Measurements from ENCODE around the gene STX16.

The STX16 gene

DNA sequence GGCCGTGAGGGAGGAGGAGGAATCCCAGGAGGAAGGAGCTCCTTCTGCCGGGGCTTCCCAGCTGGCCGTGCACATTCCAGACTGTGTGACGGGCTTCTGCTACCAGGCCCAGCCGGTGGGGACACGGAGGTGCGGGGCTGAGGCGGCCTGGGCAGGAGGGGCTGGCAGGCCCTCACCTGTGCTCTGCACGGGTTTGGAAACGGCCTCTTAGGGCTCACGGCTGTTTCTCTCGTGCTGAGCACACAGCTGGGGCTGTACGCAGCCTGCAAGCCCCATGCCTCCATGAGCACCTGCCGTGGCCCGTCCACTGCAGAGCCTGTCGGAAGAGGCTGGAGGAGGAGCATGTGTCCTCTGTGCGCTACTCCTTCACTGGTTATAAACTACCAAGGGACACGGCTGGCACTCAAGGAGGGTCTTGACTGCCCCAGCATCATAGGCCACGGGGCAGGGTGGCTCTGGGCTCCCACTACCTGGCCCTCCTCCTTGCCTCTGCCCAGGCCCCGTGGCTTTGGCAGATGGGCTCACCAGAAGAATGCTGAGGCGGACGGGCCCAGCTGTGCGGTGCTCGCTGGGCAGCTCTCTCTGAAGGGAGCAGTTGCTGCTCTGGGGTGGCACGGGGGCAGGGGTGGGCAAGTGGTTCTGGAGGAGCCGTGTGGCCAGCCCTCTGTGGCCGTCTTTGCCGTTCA, 57.3 kb downstream of the STX16 start:
- TF ChIP-seq, protein P1, sequence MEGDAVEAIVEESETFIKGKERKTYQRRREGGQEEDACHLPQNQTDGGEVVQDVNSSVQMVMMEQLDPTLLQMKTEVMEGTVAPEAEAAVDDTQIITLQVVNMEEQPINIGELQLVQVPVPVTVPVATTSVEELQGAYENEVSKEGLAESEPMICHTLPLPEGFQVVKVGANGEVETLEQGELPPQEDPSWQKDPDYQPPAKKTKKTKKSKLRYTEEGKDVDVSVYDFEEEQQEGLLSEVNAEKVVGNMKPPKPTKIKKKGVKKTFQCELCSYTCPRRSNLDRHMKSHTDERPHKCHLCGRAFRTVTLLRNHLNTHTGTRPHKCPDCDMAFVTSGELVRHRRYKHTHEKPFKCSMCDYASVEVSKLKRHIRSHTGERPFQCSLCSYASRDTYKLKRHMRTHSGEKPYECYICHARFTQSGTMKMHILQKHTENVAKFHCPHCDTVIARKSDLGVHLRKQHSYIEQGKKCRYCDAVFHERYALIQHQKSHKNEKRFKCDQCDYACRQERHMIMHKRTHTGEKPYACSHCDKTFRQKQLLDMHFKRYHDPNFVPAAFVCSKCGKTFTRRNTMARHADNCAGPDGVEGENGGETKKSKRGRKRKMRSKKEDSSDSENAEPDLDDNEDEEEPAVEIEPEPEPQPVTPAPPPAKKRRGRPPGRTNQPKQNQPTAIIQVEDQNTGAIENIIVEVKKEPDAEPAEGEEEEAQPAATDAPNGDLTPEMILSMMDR (IDR thresholded peaks at IDR 0.05; ENCODE audit: insufficient read depth, low read depth, low read length, missing control alignments): no peak
- no peak overlapping the region for H3K4me3 ChIP-seq (ENCODE audit: low read length)
- DNase-seq (ENCODE audit: low read depth): no peak

DNA sequence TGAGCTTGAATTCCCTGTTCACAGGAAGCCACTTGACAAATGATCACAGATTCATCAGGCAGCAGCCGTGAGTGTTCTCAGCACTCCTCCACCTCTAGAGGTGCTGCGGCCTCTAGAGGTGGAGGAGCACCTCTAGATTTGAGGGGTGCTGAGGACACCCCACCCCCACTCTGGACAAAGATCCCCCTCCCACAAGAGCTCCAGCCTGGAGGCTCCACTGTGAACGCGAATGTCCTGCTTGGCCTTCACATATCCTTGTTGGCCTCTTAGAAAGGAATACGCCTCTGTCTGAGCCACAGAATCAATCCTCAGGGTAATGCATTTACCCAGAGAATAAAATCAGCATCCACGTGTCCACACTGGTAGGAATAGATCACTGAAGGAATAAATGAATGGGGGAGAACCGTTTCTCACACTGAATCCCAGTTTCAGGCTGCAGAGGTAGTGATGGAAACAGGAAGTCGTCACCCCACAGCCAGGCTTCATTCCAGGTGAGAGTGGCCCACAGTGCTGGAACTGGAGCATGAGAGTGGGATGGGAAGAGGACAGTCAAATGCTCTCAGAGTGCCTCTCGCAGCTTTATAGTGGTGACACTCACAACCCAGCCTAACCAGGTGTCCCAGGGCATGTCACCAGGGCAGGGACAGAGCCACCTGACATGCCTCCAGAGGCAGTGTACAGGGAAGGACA, 58.1 kb downstream of the STX16 start:
- no peak overlapping the region for H3K4me3 ChIP-seq (ENCODE audit: low read length)
- no peak for DNase-seq (ENCODE audit: low read depth)
- TF ChIP-seq, protein P1 (IDR thresholded peaks at IDR 0.05; ENCODE audit: insufficient read depth, low read depth, low read length, missing control alignments): no peak

DNA sequence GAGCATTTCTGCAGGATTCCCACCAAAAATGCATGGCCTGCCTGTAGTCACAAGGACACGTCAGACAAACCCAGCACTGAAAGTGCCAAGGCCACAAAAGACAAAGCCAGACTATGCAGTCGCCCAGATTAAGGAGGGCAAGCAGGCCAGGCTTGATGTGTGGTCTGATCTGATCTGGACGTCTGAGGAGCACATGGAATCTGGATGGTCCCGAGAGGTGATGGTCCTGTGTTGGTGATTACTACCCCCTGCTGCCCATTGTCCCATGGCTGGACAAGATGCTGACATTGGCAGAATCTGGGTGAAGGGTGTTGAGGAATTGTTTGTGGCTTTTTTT, 58.6 kb downstream of the STX16 start:
- DNase-seq (ENCODE audit: low read depth): no peak
- TF ChIP-seq, protein P1 (IDR thresholded peaks at IDR 0.05; ENCODE audit: insufficient read depth, low read depth, low read length, missing control alignments): no peak
- no peak overlapping the region for H3K4me3 ChIP-seq (ENCODE audit: low read length)

DNA sequence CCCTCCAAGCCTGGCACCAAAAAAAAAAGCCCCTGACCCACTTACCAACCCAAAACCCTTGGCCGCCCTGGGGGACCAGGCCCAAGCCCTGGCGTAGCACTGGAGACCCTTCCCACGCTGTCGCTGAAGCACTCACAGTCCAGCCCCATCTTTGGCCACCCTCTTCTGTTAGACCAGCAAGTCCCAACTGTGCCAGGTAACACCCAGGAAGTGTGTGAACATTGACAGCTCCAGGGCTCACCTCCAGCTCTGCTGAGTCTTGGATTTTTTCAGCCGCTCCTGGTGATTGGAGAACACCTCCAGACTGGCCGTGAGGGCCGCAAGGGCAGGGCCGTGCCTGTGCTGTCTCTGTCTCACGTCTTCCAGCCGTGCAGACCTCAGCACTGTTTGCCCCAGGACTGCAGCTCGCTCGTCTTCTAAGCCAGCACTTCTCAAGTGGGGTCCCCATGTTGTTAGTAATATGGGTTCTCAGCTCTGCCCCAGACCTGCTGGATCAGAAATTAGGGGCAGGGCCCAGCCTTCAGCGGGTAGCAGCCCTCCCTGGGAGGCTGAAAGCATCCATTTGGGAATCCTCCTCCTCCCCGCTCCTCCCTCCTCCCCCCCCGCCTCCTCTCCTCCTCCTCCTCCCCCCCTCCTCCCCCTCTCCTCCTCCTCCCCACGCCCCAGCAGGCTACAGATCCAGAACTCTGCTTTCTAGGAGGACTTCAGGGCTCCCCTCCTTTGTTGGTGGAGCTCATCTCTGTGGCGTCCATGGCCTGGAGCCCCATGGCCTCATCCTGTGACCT, 59.6 kb downstream of the STX16 start:
- TF ChIP-seq, protein P1 (IDR thresholded peaks at IDR 0.05; ENCODE audit: insufficient read depth, low read depth, low read length, missing control alignments): no peak
- DNase-seq (ENCODE audit: low read depth): no peak
- H3K4me3 ChIP-seq (ENCODE audit: low read length): no peak overlapping the region

GRCh38 chr20:58711266-58712051, 60.4 kb downstream of the STX16 start:
- TF ChIP-seq, protein P1 (IDR thresholded peaks at IDR 0.05; ENCODE audit: insufficient read depth, low read depth, low read length, missing control alignments): no peak
- H3K4me3 ChIP-seq (ENCODE audit: low read length): no peak overlapping the region
- no peak for DNase-seq (ENCODE audit: low read depth)

- DNase-seq (ENCODE audit: low read depth): no peak
- no peak overlapping the region for H3K4me3 ChIP-seq (ENCODE audit: low read length)
- TF ChIP-seq, protein P1 (IDR thresholded peaks at IDR 0.05; ENCODE audit: insufficient read depth, low read depth, low read length, missing control alignments): no peak
These were observed 61.2 kb downstream of the STX16 start for GRCh38 chr20:58712151-58712791.
